ENCODE results near the gene ETV7. TPM values are rescaled to one million over a fixed set of nuclear protein-coding genes. Genes with fewer than 3 reads are reported as not detected.
"Not testable (repeated sequence)": the region's sequence is repeated elsewhere in the genome, so short reads cannot be mapped to it uniquely, and the experiment has no call there.

Gene ETV7
- total RNA-seq, 2 experiments from 2014 or later, result 0.67 to 0.99 TPM

DNA sequence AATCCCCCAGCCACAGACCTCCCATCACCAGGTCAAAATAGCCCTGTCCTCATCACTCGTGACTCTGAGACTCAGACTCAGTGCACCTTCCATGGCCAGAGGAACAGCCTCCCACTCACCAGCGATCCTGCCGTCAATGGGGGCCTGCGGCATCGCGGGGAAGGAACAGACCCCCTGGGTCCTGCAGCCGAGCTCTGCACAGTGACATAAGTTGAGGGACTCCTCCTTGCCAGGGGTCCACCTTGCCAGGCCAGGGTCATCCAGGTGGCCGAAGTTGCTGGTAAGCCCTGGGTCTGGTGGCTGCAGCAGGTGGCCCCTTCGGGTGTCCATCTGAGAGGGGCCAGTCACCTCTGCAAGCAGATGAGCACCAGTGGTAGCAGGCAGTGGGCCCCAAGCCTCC lies 16.3 kb downstream of the ETV7 start:
- intact Hi-C loops (cut with micrococcal nuclease), result no loop called here
- Mint-ChIP-seq H3K4me1 (ENCODE audit: low read depth) (no peaks in the 10 kb centered on the region), H3K36me3 (ENCODE audit: low read depth) (no peaks in the 10 kb centered on the region), H3K27me3 (ENCODE audit: low read depth) (no peaks in the 10 kb centered on the region), H3K9me3 (no peaks in the 10 kb centered on the region), H3K4me3 (no peak overlapping the region), H3K27ac (no peak overlapping the region)
- CTCF ChIA-PET, result interaction anchor here (1.4 kb wide), 1 partner anchor 13 kb away, joined by 3 read pairs; no protein-coding TSS in a partner anchor
- DNase-seq, result no peak

DNA sequence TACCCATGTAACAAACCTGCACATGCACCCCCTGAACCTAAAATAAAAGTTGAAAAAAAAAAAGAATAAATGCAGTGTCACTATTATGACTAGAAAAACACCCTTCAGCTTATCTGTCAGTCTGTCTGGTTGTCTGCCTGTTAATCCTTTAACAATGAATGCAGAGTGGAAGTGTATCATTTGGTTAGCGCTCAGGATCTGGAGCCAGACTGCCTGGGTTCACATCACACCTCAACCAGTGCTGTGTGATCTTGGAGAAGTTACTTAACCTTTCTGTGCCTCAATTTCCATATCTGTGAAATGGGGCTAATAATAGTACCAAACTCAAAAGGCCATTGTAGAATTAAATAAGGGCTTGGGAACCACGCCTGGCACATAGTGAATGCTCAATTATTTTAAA lies 16.8 kb downstream of the ETV7 start:
- Mint-ChIP-seq H3K4me3 (no peak overlapping the region), H3K27me3 (ENCODE audit: low read depth) (no peaks in the 10 kb centered on the region), H3K9me3 (no peaks in the 10 kb centered on the region), H3K36me3 (ENCODE audit: low read depth) (no peaks in the 10 kb centered on the region), H3K27ac (no peak overlapping the region), H3K4me1 (ENCODE audit: low read depth) (no peaks in the 10 kb centered on the region)
- CTCF ChIA-PET, result interaction anchor here (0.6 kb wide), 1 partner anchor 151 kb away, joined by 6 read pairs; no protein-coding TSS in a partner anchor
- no peak for DNase-seq
- intact Hi-C loops (cut with micrococcal nuclease), result no loop called here

DNA sequence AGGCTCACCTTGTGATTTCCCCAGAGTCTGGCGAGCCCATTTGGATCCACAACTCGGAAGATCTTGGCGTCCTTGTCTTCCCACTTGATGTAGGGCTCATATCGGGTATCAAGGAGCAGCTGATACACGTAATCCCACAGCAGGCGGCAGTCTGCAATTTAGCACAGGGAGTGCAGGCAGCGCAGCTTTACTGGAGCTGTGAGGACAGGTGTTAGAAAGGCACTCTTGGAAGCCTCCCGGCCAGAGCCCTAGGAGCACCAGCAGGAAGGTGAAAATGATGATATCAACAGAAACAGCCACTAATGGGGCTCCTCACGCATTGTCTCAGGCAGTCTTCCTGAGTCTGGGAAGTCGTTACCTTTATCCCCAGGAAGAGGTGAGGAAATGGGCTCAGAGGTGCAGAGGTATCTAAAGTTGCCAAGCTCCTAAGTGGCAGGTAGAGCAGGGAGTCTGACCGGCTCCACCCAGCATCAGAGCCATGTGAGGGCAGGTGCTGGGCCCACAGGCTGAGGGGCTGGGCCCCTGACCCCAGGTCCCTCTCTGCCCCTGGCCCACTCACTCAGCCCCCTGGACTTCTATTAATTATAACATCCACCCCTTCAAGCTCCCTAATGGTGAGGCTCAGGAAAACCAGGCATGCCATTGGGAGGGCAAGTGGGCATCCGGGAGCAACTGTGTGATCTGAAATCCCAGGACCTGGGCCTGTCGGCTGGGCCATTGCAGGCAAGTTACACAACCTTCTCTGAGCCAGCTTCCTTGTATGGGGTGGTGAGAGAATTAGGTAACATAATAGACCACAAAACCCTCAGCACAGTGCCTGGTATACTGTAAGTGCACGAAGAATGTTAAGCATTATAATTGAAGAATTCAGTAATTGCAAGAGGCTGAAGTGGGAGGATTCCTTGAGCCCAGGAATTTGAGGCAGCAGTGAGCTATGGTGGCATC lies 18.3 kb downstream of the ETV7 start:
- H3K27me3 Mint-ChIP-seq (ENCODE audit: low read depth), result no peaks in the 10 kb centered on the region
- no peak overlapping the region for H3K27ac Mint-ChIP-seq
- H3K36me3 Mint-ChIP-seq (ENCODE audit: low read depth), result no peaks in the 10 kb centered on the region
- DNase-seq, result no peak
- intact Hi-C loops (cut with micrococcal nuclease), result no loop called here
- H3K9me3 Mint-ChIP-seq, result no peaks in the 10 kb centered on the region
- H3K4me1 Mint-ChIP-seq (ENCODE audit: low read depth), result no peaks in the 10 kb centered on the region
- CTCF ChIA-PET, result interaction anchor here (0.6 to 1.1 kb wide), 2 partner anchors 10 to 1102 kb away, joined by 3 to 4 read pairs; no protein-coding TSS in a partner anchor
- no peak overlapping the region for H3K4me3 Mint-ChIP-seq

DNA sequence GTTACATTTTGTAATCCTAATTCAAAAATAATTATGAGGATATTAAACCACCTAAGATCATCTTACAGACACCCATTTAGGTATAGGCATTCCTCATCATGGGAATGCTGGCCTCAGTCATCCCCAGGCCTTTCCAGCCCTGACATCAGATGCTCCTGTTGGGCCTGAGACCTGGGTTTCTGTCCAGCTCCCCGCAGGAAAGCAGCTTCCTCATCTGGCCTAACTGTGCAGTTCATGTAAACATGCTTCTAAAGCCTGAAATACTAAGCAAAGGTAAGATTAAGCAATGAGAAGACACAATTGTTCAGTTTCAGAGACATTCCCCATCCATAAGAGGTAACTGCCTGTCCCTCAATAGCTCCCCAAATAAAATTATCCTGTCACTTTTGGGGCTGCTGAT lies 19.0 kb downstream of the ETV7 start:
- no peaks in the 10 kb centered on the region for H3K9me3 Mint-ChIP-seq
- no peaks in the 10 kb centered on the region for H3K4me1 Mint-ChIP-seq (ENCODE audit: low read depth)
- H3K36me3 Mint-ChIP-seq (ENCODE audit: low read depth), result no peaks in the 10 kb centered on the region
- no peaks in the 10 kb centered on the region for H3K27me3 Mint-ChIP-seq (ENCODE audit: low read depth)
- H3K4me3 Mint-ChIP-seq, result no peak overlapping the region
- CTCF ChIA-PET, result interaction anchor here (0.8 to 1.4 kb wide), 3 partner anchors 9 to 27 kb away, joined by 3 to 4 read pairs (median 4); no protein-coding TSS in a partner anchor
- no peak overlapping the region for H3K27ac Mint-ChIP-seq
- DNase-seq, result no peak
- intact Hi-C loops (cut with micrococcal nuclease), result no loop called here

DNA sequence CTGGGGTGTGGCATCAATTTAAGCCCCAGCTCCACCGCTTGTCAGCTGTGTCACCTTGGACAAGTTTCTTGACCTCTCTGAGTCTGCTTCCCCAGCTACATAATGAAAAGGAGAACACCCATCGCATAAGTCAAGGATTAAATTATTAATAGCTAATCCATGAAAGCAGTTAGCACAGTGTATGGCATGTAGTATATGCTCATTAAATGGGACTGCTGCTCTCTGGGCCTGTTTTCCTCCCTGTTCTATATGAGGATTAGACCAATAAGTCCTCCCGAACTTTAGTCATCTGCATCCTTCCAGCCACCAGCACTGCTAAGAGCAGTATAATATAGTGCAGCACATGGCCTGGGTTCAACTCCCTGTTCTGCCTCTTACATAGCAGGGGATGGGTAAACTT lies 19.7 kb downstream of the ETV7 start:
- CTCF ChIA-PET, result interaction anchor here (0.8 to 1.4 kb wide), 2 partner anchors 9 to 26 kb away, joined by 3 to 4 read pairs; no protein-coding TSS in a partner anchor
- Mint-ChIP-seq H3K4me1 (ENCODE audit: low read depth) (no peaks in the 10 kb centered on the region), H3K36me3 (ENCODE audit: low read depth) (no peaks in the 10 kb centered on the region), H3K27me3 (ENCODE audit: low read depth) (no peaks in the 10 kb centered on the region), H3K4me3 (no peak overlapping the region), H3K9me3 (no peaks in the 10 kb centered on the region), H3K27ac (no peak overlapping the region)
- DNase-seq, result no peak
- intact Hi-C loops (cut with micrococcal nuclease), result no loop called here

DNA sequence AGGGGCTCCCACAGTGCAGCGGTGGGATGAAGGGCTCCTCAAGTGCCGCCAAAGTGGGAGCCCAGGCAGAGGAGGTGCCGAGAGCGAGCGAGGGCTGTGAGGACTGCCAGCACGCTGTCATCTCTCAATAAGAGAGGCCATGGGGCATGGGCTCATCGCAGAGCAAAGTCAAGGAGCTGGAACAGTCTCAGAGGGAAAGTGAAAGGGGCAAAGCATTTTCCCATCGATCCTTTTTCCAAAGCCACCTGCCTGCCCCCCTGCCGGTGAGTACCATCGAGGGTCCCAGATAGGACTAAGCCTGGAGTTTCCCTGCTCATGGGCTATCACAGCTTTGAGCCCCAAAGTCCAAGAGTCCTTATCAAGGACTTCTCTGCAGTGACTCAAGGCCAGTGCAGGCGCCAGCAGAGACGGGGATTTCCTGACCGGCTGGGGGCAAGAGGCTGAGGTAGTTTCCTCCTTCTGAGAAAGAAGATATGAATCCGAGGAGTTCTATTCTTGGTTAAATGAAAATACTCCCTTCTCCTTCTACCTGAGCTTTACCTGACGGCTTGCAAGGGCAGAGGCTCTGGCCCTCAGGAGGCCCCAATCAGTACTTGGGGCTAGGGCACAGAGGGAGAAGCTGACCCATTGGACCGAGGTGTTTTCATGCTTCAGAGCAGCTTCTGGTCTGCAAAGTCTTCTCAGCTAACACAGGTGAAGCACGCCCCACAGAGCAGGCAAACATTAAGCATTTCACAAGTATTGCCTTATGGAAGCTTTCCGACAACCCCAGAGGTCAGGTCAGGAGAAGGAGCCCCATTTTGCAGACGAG lies 22.6 kb downstream of the ETV7 start:
- Mint-ChIP-seq H3K9me3 (no peaks in the 10 kb centered on the region), H3K27ac (no peak overlapping the region), H3K4me1 (ENCODE audit: low read depth) (no peaks in the 10 kb centered on the region), H3K4me3 (no peak overlapping the region), H3K27me3 (ENCODE audit: low read depth) (no peaks in the 10 kb centered on the region), H3K36me3 (ENCODE audit: low read depth) (no peaks in the 10 kb centered on the region)
- CTCF ChIA-PET, result interaction anchor here (0.8 to 2.3 kb wide), 3 partner anchors 27 to 63 kb away, joined by 3 to 7 read pairs (median 3); no protein-coding TSS in a partner anchor
- intact Hi-C loops (cut with micrococcal nuclease), result no loop called here
- DNase-seq, result peak; percentile 40

DNA sequence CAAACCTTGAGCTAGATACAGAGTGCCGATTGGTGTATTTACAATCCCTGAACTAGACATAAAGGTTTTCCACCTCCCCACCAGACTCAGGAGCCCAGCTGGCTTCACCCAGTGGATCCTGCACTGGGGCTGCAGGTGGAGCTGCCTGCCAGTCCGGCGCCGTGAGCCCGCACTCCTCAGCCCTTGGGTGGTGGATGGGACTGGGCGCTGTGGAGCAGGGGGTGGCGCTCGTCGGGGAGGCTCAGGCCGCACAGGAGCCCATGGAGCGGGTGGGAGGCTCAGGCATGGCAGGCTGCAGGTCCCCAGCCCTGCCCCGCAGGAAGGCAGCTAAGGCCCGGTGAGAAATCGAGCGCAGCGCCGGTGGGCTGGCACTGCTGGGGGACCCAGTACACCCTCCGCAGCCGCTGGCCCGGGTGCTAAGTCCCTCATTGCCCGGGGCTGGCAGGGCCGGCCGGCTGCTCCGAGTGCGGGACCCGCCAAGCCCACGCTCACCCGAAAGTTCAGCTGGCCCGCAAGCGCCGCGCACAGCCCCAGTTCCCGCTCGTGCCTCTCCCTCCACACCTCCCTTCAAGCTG lies 23.3 kb downstream of the ETV7 start:
- H3K4me3 Mint-ChIP-seq; H3K27me3 Mint-ChIP-seq (ENCODE audit: low read depth); DNase-seq; intact Hi-C loops (cut with micrococcal nuclease); H3K27ac Mint-ChIP-seq; H3K4me1 Mint-ChIP-seq (ENCODE audit: low read depth); H3K36me3 Mint-ChIP-seq (ENCODE audit: low read depth); H3K9me3 Mint-ChIP-seq: not testable (repeated sequence)
- CTCF ChIA-PET, result interaction anchor here (0.7 to 2.3 kb wide), 3 partner anchors 23 to 47 kb away, joined by 3 to 7 read pairs (median 6); no protein-coding TSS in a partner anchor

DNA sequence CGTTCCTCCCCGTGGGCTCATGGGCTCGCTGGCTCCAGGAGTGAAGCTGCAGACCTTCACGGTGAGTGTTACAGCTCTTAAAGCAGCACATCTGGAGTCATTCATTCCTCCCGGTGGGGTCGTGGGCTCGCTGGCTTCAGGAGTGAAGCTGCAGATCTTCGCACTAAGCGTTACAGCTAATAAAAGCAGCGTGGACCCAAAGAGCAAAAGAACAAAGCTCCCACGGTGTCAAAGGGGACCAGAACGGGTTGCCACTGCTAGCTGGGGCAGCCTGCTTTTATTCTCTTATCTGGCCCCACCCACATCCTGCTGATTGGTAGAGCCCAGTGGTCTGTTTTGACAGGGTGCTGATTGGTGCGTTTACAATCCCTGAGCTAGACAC lies 24.1 kb downstream of the ETV7 start:
- CTCF ChIA-PET, result interaction anchor here (0.7 to 3.7 kb wide), 3 partner anchors 22 to 60 kb away, joined by 6 to 26 read pairs (median 7); no protein-coding TSS in a partner anchor
- H3K36me3 Mint-ChIP-seq (ENCODE audit: low read depth); H3K27me3 Mint-ChIP-seq (ENCODE audit: low read depth); intact Hi-C loops (cut with micrococcal nuclease); H3K4me3 Mint-ChIP-seq; H3K27ac Mint-ChIP-seq; DNase-seq; H3K4me1 Mint-ChIP-seq (ENCODE audit: low read depth); H3K9me3 Mint-ChIP-seq: not testable (repeated sequence)

DNA sequence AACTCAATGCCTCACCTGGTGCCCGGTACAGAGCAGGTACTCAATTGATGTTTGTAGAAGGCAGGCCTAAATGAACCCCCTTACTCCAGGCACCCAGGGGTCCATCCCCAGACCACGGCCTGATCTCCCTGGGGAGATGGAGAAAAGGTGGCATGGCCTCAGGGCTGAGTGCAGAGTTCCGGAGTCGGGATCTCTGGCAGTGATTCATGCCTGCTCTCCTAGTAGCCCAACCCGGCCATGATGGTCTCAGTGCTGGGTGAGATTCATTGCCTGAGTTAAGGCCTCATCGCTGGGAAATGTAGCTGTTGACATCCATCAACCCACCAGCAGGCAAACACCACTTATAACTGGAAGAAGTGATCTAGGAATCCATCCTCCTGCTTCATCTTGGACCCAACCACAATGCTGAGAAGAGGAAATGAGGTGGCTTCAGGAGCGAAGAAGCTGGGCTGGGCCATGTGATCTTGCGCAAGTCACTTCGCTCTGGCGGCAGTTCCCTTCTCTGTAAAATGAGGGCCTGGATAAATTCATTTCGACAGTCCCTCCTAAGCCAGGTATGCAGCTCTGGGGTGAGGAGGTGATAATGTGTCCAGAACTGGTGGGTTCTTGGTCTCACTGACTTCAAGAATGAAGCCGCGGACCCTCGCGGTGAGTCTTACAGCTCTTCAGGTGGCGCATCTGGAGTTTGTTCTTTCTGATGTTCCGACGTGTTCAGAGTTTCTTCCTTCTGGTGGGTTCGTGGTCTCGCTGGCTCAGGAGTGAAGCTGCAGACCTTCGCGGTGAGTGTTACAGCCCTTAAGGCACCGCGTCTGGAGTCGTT lies 24.7 kb downstream of the ETV7 start:
- Mint-ChIP-seq H3K27ac (no peak overlapping the region), H3K9me3 (no peaks in the 10 kb centered on the region), H3K4me1 (ENCODE audit: low read depth) (peaks cover 5% of the 10 kb centered on the region), H3K27me3 (ENCODE audit: low read depth) (no peaks in the 10 kb centered on the region), H3K36me3 (ENCODE audit: low read depth) (no peaks in the 10 kb centered on the region), H3K4me3 (no peak overlapping the region)
- DNase-seq, result no peak
- intact Hi-C loops (cut with micrococcal nuclease), result no loop called here
- CTCF ChIA-PET, result interaction anchor here (0.7 to 3.7 kb wide), 4 partner anchors 11 to 60 kb away, joined by 4 to 26 read pairs (median 16); no protein-coding TSS in a partner anchor

DNA sequence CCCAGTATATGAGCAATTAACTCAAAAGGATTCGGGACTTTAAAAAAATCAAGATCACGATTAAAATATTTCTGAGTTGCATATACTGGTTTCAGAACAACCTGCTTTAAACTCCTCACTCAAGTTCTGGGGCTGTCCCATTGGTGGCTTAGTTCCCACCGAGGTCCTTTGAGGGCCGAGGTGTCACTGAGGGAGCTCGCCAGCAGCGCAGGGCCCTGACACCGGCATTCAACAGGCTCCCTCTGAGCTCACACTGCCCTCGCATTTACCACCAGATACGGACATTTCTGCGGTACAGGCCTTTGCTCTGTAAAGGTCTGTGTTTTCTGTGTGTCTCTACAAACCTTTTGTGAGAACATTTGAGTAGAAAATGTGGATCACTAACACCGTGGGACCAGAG lies 26.4 kb downstream of the ETV7 start:
- H3K4me1 Mint-ChIP-seq (ENCODE audit: low read depth), result peaks cover 7% of the 10 kb centered on the region
- no peaks in the 10 kb centered on the region for H3K27me3 Mint-ChIP-seq (ENCODE audit: low read depth)
- no peak for DNase-seq
- no peaks in the 10 kb centered on the region for H3K9me3 Mint-ChIP-seq
- CTCF ChIA-PET, result interaction anchor here (1.3 to 3.7 kb wide), 6 partner anchors 17 to 338 kb away, joined by 3 to 26 read pairs (median 4); no protein-coding TSS in a partner anchor
- no peak overlapping the region for H3K4me3 Mint-ChIP-seq
- H3K27ac Mint-ChIP-seq, result no peak overlapping the region
- H3K36me3 Mint-ChIP-seq (ENCODE audit: low read depth), result no peaks in the 10 kb centered on the region
- intact Hi-C loops (cut with micrococcal nuclease), result no loop called here

All from activated naive CD4-positive, alpha-beta T cell treated with anti-CD3 and anti-CD28 coated beads for 36 hours (primary cell).